Esophagus (tissue), 2 donors: Measurements from ENCODE around the gene HOMER2. TPM values are rescaled to one million over a fixed set of nuclear protein-coding genes. Genes with fewer than 3 reads are reported as not detected.

ENCODE experiments used
- H3K27ac ChIP-seq, 2 donors: one replicate each; pipeline ENCODE4 v1.5.1; 2013; ENCODE audit warnings: low read depth in 2 of 2, mild to moderate bottlenecking in 2 of 2, inconsistent platforms in 1 of 2, low read length in 1 of 2, moderate library complexity in 1 of 2
- H3K27me3 ChIP-seq, 2 donors: one replicate each; pipeline ENCODE4 v1.6.1; 2013; ENCODE audit warnings: low read length in 2 of 2, control low read depth in 1 of 2, mild to moderate bottlenecking in 1 of 2; ENCODE audit not compliant: insufficient read depth in 2 of 2, control insufficient read depth in 1 of 2
- H3K36me3 ChIP-seq, 2 donors: one replicate each; pipeline ENCODE4 v1.6.1; 2013; ENCODE audit warnings: low read length in 1 of 2; ENCODE audit not compliant: control insufficient read depth in 2 of 2, insufficient read depth in 2 of 2
- H3K4me1 ChIP-seq, 2 donors: one replicate each; pipeline ENCODE4 v1.6.1; 2013; ENCODE audit warnings: low read length in 1 of 2; ENCODE audit not compliant: control insufficient read depth in 2 of 2, insufficient read depth in 2 of 2
- H3K4me3 ChIP-seq, 2 donors: one replicate each; pipeline ENCODE4 v1.5.1; 2013; ENCODE audit warnings: low read length in 2 of 2, mild to moderate bottlenecking in 2 of 2, low read depth in 1 of 2, moderate library complexity in 1 of 2
- H3K9me3 ChIP-seq, 2 donors: one replicate each; pipeline ENCODE4 v1.6.1; 2013; ENCODE audit warnings: mild to moderate bottlenecking in 2 of 2, low read depth in 1 of 2, low read length in 1 of 2, moderate library complexity in 1 of 2; ENCODE audit not compliant: control insufficient read depth in 2 of 2, insufficient read depth in 1 of 2
- WGBS, 2 donors: extraction: QIAGEN DNeasy Blood & Tissue Kit; methylation state at CpG; one replicate each; pipeline ENCODE4 v1.1.7; 2013; 5-methylcytosine and 5-hydroxymethylcytosine counted together
- polyA plus RNA-seq, 2 donors: library from polyadenylated mRNA; stranded (reverse); fragments of 200-250 nt; gene quantifications; one replicate each; pipeline ENCODE4 v1.2.3, GENCODE V29; 2013
- donor health status: healthy with polysubstance abuse.
- donor health status: Bipolar disorder and iron deficiency.

Gene HOMER2
- polyA plus RNA-seq, 2 donors = 13.8 to 23.0 TPM

- Histone ChIP-seq H3K9me3 (no peaks in the 10 kb centered on the region), H3K4me3 (no peak overlapping the region), H3K4me1 (no peaks in the 10 kb centered on the region), H3K36me3 (no peaks in the 10 kb centered on the region), H3K27me3 (no peaks in the 10 kb centered on the region), H3K27ac (no peak overlapping the region)
- WGBS, 2 donors = 81 to 84% methylated on average over 7 of the region's 7 CpGs
These were observed 16.8 kb upstream of the HOMER2 start for GRCh38 chr15:82969353-82969752.

DNA sequence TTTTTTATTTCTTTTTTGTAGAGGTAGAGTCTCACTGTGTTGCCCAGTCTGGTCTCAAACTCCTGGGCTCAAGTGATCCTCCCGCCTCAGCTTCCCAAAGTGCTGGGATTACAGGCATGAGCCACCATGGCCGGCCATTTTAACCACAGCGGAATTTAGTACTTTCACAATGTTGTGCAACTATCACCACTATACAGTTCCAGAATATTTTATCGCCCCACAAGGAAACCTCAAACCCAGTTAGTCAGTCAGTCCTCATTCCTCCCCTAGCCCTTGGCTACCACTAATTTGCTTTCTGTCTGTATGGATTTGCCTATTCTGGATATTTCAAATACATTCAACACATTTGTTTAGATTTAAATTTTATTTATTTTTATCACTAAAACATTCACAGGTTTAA, 15.5 kb upstream of the HOMER2 start:
- no peaks in the 10 kb centered on the region for H3K9me3 ChIP-seq
- H3K4me3 ChIP-seq = no peak overlapping the region
- 86 to 91% methylated on average over 4 of the region's 4 CpGs for WGBS, 2 donors
- H3K27me3 ChIP-seq = no peaks in the 10 kb centered on the region
- no peak overlapping the region for H3K27ac ChIP-seq
- no peaks in the 10 kb centered on the region for H3K36me3 ChIP-seq
- no peaks in the 10 kb centered on the region for H3K4me1 ChIP-seq

- H3K4me1 ChIP-seq = no peaks in the 10 kb centered on the region
- no peak overlapping the region for H3K4me3 ChIP-seq
- H3K27ac ChIP-seq = no peak overlapping the region
- no peaks in the 10 kb centered on the region for H3K36me3 ChIP-seq
- 65 to 66% methylated on average over 4 of the region's 4 CpGs for WGBS, 2 donors
- H3K9me3 ChIP-seq = no peaks in the 10 kb centered on the region
- H3K27me3 ChIP-seq = no peaks in the 10 kb centered on the region
These were observed 14.2 kb upstream of the HOMER2 start for GRCh38 chr15:82966671-82967071.

DNA sequence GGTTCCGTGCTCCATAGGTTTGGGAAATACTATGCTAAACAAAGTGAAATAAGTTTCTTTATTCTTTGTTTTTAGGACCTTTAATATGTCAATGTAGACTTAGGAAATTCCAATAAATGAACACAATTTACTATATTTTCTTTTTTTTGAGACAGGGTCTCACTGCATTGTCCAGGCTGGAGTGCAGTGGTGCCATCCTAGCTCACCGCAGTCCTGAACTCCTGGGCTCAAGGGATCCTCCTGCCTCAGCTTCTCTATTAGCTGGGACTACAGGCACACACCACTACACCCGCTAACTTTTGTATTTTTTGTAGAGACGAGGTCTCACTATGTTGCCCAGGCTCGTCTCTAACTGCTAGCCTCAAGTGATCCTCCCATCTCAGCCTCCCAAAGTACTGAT, 12.4 kb upstream of the HOMER2 start:
- H3K9me3 ChIP-seq = no peaks in the 10 kb centered on the region
- no peaks in the 10 kb centered on the region for H3K36me3 ChIP-seq
- H3K27ac ChIP-seq = no peak overlapping the region
- no peaks in the 10 kb centered on the region for H3K4me1 ChIP-seq
- 93 to 98% methylated on average over 5 of the region's 5 CpGs for WGBS, 2 donors
- H3K4me3 ChIP-seq = no peak overlapping the region
- H3K27me3 ChIP-seq = no peaks in the 10 kb centered on the region

- Histone ChIP-seq H3K36me3 (no peaks in the 10 kb centered on the region), H3K4me3 (no peak overlapping the region), H3K9me3 (no peaks in the 10 kb centered on the region), H3K27me3 (no peaks in the 10 kb centered on the region), H3K4me1 (no peaks in the 10 kb centered on the region), H3K27ac (no peak overlapping the region)
- WGBS, 2 donors = 82 to 89% methylated on average over 7 of the region's 7 CpGs
These were observed 11.2 kb upstream of the HOMER2 start for GRCh38 chr15:82963471-82964341.

GRCh38 chr15:82960766-82961165, 8.2 kb upstream of the HOMER2 start:
- H3K27me3 ChIP-seq = no peaks in the 10 kb centered on the region
- H3K4me1 ChIP-seq = no peaks in the 10 kb centered on the region
- H3K9me3 ChIP-seq = no peaks in the 10 kb centered on the region
- H3K4me3 ChIP-seq = no peak overlapping the region
- H3K27ac ChIP-seq = no peak overlapping the region
- no peaks in the 10 kb centered on the region for H3K36me3 ChIP-seq
- WGBS, 2 donors = 80 to 92% methylated on average over 3 of the region's 3 CpGs

GRCh38 chr15:82959423-82959822, 6.9 kb upstream of the HOMER2 start:
- Histone ChIP-seq H3K27ac (no peak overlapping the region), H3K9me3 (no peaks in the 10 kb centered on the region), H3K27me3 (no peaks in the 10 kb centered on the region), H3K4me3 (no peak overlapping the region), H3K4me1 (no peaks in the 10 kb centered on the region), H3K36me3 (no peaks in the 10 kb centered on the region)
- 89 to 91% methylated on average over 5 of the region's 5 CpGs for WGBS, 2 donors

DNA sequence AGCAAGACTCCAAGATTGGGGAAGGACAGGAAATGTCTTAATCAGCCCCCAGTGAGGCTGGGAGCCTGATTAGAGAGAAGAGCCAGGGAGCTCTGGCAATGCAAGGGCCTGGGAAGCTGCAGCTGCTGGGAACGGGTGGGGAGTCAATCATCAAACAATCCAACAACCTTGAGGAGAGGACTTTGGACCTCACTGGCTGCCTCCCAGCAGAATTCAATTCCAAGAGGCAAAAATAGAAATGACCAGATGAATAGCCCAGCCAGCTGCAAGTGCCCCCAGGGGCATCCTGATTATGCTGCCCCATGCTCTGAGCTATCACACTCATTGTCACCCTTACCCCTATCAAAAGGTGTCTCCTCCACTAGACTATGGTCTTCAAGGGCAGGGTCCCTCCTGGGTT, 6.1 kb upstream of the HOMER2 start:
- 58 to 64% methylated on average over 1 of the region's 1 CpG for WGBS, 2 donors
- no peaks in the 10 kb centered on the region for H3K9me3 ChIP-seq

DNA sequence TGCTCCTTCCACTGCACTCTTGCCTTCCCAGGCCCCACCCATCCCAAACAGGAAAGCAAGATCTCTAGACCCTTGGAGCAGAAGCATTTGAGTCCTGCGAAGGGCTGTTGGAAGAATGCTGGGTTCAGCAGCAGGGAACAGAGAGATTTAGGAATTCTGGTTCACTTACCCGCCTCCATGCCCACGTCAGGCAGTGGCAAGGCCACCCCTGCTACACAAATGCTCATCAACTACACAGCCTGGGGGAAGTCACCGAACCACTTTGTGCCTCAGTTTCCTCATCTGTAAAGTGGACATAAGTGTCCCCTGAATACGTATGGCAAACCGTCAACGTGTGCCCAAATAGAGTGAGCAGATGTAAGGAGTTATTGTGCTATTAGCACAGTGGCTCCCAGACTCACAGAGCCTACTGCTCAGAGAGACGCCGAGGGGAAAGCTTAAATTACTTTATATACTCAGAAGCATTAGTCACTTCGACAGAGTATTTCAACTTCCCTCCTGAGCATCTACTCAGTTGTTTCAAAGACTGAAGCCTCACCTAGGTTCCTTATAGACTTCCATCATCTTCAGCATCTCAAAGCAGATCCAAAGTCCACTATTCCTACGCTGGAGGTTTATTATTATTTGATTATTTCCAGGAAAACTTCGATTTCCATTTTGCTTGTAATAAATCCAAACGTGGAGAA, 905 bp downstream of the HOMER2 start:
- Histone ChIP-seq H3K4me1 (peaks cover 0 to 9% of the 10 kb centered on the region in 2 donors), H3K36me3 (no peaks in the 10 kb centered on the region), H3K9me3 (no peaks in the 10 kb centered on the region), H3K27me3 (no peaks in the 10 kb centered on the region), H3K4me3 (peak overlapping the region; percentile 60 to 86), H3K27ac (peak overlapping the region in 1 of 2 donors; percentile 69)
- WGBS, 2 donors = 41 to 43% methylated on average over 13 of the region's 13 CpGs

More for the DNA sequence above, 6.1 kb upstream of the HOMER2 start:
- H3K4me3 ChIP-seq = no peak overlapping the region
- H3K36me3 ChIP-seq = no peaks in the 10 kb centered on the region
- no peak overlapping the region for H3K27ac ChIP-seq
- no peaks in the 10 kb centered on the region for H3K4me1 ChIP-seq
- H3K27me3 ChIP-seq = no peaks in the 10 kb centered on the region
